HG02642 (cell line): ENCODE data around the gene ULK4.
"Not testable (repeated sequence)": the region's sequence is repeated elsewhere in the genome, so short reads cannot be mapped to it uniquely, and the experiment has no call there.

Experiments used
- ATAC-seq: cut with Tn5 transposase; IDR thresholded peaks from one replicate; pipeline ENCODE4 v1.9.1; 2021; ENCODE audit warnings: mild to moderate bottlenecking; ENCODE audit not compliant: unreplicated experiment, poor library complexity

ULK4 gene

GRCh38 chr3:41697702-41698101 lies 264.2 kb downstream of the ULK4 start:
- no peak for ATAC-seq

- ATAC-seq: not testable (repeated sequence)
These were observed 266.1 kb downstream of the ULK4 start for GRCh38 chr3:41695806-41696205.

GRCh38 chr3:41693799-41694198 lies 268.1 kb downstream of the ULK4 start:
- no peak for ATAC-seq

- ATAC-seq: no peak
These were observed 270.9 kb downstream of the ULK4 start for GRCh38 chr3:41690766-41691563.

- ATAC-seq: no peak
These were observed 273.1 kb downstream of the ULK4 start for GRCh38 chr3:41688595-41689380.

GRCh38 chr3:41684797-41685735 lies 276.8 kb downstream of the ULK4 start:
- ATAC-seq: no peak

GRCh38 chr3:41683666-41684350 lies 278.1 kb downstream of the ULK4 start:
- ATAC-seq: no peak

GRCh38 chr3:41682996-41683395 lies 278.9 kb downstream of the ULK4 start:
- no peak for ATAC-seq

- ATAC-seq: no peak
These were observed 279.5 kb downstream of the ULK4 start for GRCh38 chr3:41682382-41682781.

- ATAC-seq: no peak
These were observed 280.4 kb downstream of the ULK4 start for GRCh38 chr3:41681479-41681878.

GRCh38 chr3:41679374-41679773 lies 282.5 kb downstream of the ULK4 start:
- no peak for ATAC-seq

- not testable (repeated sequence) for ATAC-seq
These were observed 286.8 kb downstream of the ULK4 start for GRCh38 chr3:41675102-41675501.

- ATAC-seq: no peak
These were observed 287.5 kb downstream of the ULK4 start for GRCh38 chr3:41674449-41674848.

- no peak for ATAC-seq
These were observed 288.3 kb downstream of the ULK4 start for GRCh38 chr3:41673650-41674049.

GRCh38 chr3:41668379-41668778 lies 293.5 kb downstream of the ULK4 start:
- ATAC-seq: no peak

- ATAC-seq: no peak
These were observed 299.6 kb downstream of the ULK4 start for GRCh38 chr3:41662288-41662687.

- ATAC-seq: no peak
These were observed 300.1 kb downstream of the ULK4 start for GRCh38 chr3:41661796-41662195.

GRCh38 chr3:41660510-41660909 lies 301.4 kb downstream of the ULK4 start:
- ATAC-seq: no peak

GRCh38 chr3:41653571-41654239 lies 308.2 kb downstream of the ULK4 start:
- ATAC-seq: no peak
